ENCODE data around the gene FOXO3.
A peak's percentile ranks its signal among the peaks of the same experiment; 100 is the strongest.

Gene FOXO3

DNA sequence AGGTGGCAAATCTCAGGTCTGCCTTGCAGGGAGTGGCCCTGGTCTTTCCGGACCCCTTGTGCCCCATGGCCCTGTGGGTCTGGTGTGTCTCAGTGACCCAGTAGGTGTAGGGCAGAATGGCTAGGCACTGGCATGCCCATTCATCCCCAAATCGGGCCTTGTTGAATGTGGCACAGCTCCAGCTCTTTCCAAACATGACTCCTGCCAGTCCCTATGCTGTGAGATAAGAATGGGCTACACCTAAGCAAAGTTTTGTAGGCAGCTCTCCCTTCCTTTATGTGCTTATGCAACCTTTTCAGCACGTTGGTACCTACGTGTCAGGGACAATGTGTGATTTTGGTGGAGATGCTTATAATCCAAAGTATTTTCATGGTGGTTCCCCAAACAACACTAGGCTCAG, 33.9 kb downstream of the FOXO3 start:
- no peak for DNase-seq (ENCODE audit: low read depth)

DNA sequence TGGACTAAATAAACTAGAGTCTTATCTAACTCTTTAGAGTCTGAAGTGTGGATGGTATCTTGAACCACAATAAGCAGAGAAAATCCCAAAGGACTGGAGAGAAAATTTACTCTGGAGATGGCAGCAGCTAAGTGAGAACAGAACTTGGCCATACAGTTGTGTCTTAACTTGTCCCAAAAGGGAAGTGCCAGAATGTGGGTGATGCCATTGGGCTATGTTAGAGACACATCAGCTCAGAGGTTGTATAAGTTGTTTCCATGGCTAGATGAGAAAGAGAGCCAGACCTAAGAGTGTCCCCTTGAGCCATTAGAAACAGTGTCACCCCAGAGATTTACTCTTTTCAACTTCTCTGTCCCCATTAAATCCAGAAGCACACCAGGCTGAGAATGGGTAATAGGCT, 36.2 kb downstream of the FOXO3 start:
- no peak for DNase-seq (ENCODE audit: low read depth)

DNA sequence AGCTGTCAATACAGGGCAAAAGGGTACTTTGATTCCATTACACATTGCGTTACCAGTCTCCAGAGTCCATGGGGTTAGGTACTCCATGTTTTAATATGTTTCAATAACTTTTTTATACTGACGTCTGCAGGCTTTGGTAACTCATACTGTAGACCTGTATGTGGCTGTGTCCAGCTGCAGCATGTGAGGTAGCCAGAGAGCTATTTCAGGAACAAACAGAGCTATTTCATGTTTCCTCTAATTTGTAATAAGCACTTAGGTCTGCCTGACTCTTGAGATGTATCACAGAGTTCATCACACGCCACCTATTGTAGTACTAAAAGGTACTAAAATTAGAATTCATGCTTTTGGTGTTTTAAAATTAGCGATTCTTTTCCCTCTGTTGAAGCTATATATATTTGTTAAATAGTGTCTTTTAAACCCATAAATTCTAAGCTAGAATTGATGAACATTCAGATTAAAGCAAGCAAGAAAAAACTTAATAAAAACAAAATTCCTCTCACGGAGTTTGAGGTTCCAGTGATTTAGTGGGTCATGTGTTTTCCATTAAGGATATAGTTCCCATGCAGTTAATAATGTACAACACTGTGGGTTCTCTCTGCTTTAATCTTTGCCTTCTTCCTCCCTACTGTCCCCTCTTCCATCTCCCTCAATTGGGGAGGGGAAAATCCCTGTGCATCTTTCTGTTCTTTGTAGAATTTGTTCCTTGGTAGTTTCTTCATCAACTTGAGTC, 37.0 kb downstream of the FOXO3 start:
- no peak for DNase-seq (ENCODE audit: low read depth)

GRCh38 chr6:108598305-108598863, 37.7 kb downstream of the FOXO3 start:
- DNase-seq (ENCODE audit: low read depth) = no peak

DNA sequence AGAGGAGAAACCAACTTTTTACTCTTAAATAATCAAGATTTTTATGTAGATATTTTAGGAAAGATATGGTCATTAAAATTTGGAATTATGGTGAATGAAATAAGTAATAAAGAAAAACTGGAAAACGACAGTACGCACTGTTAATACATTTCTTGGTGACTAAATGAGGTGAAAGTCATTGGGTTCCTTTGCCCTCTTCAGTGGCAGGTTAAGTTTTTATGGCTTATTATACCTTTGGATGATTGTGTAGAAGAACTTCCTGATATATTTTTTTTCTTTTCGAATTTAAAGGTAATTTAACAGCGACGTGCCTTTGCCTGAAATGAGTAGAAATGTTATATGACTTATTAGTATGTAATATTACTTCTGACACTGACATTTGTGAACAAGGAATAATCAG, 43.4 kb downstream of the FOXO3 start:
- no peak for DNase-seq (ENCODE audit: low read depth)

- no peak for DNase-seq (ENCODE audit: low read depth)
These were observed 45.6 kb downstream of the FOXO3 start for GRCh38 chr6:108606250-108606690.

DNA sequence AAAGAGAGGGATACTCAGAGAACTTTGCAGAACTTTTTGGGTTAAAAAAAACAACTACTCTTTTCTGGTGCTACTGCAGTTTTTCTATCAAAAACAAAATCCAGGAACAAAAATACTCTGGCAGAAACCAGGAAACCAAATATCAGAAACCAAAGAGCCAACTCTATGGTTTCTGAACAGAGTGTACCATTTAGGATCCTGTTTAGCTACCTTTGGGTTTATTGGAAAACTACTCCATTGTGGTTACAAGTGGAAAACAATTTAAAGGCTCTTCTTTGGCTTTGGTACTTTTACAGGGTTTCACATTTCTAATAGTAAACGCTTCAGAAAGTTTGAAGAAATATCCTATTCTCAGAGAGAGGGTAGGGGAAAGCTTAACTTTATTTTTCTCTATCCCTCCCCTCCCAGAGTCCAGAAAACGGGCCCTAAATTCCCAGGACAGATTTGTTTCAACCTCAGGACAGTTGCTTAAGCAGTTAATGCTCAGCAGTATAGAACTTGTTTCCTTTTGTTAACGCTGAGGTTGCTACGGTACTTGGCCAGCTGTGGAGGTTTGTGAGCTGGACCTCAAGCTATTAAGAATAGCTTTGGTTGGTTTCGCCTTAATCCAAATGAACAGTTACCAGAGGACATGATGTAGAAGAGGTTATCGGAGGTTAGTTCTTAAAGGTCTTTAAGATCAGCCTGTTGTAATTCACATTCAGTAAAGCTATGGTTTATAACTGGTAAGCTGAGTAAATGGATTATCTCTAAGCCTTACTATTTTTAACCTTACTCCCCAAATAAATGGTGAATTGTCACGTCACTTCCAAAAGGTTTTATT, 47.9 kb downstream of the FOXO3 start:
- peak; percentile 39 for DNase-seq (ENCODE audit: low read depth)

- peak; percentile 55 for DNase-seq (ENCODE audit: low read depth)
These were observed 48.6 kb downstream of the FOXO3 start for GRCh38 chr6:108609276-108609769.

DNA sequence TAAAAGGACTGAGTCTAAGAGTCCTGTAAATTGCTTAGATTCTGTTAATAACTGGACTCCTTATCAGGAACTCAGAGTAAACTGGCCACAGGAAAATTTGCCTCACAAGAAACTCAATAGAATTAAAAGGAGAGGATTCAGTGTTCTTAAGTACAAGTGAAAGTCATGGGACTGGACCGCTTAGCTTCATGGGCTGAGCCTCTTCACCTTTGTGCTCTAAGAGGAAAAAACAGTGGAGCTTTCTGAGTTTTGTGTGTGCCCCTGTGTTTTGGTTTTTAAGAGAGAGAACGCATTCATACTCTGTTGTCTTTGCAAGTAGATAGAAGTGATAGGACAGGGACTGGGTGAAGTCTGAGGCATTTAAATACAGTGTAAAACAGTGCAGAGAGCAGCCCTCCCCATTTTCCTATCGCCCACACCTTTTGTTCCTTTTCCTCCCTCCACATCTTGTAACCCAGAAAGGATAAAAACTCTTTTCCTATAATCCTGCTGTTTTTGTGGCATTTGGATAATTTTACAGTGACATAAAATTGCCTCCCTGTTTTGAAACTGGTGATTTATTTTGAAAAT, 49.6 kb downstream of the FOXO3 start:
- DNase-seq (ENCODE audit: low read depth) = no peak

DNA sequence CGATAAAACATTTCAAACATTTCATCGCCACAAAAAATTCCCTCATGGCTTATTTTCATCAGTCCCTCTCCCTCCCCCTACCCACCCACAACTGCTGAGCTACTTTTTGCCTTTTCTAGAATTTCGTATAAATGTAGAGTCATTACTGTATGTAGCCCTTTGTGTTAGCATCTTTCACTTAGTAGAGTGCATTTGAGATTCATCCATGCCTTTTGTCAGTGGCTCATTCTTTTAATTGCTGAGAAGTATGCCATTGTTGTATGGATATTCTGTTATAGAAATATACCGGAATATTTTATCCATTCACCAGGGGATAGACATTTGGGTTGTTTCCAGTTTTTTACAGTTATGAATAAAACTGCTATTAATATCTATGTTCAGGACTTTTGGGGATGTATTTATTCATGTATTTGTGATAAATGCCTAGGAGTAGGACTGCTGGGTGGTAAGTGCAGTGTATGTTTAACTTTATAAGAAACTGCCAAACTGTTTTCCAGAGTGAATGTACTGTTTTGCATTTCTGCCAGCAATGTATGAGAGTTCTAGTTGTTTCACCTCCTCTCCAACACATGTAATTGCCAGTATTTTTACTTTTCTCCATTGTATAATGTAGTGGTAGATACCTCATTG, 50.4 kb downstream of the FOXO3 start:
- DNase-seq (ENCODE audit: low read depth) = no peak

- DNase-seq (ENCODE audit: low read depth) = no peak
These were observed 52.1 kb downstream of the FOXO3 start for GRCh38 chr6:108612852-108613251.

GRCh38 chr6:108616544-108616943, 55.8 kb downstream of the FOXO3 start:
- peak; percentile 59 for DNase-seq (ENCODE audit: low read depth)

DNA sequence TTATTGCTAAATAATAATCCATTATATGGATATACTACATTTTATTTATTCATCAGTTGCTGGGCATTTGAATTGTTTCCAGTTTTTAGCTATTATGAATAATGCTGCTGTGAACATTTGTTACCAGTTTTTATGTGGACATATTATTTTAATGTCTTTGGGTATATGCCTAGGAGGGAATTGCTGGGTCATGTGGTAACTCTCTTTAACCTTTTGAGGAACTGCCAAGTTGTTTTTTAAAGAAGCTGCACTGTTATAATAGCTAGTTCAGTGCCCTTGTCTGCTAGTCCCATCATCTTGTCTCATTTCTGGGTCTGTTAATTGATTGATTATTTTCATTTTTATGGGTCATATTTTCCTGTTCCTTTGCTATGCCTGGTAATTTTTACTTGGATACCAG, 56.3 kb downstream of the FOXO3 start:
- DNase-seq (ENCODE audit: low read depth) = peak; percentile 49

- no peak for DNase-seq (ENCODE audit: low read depth)
These were observed 58.0 kb downstream of the FOXO3 start for GRCh38 chr6:108618623-108619152.

DNA sequence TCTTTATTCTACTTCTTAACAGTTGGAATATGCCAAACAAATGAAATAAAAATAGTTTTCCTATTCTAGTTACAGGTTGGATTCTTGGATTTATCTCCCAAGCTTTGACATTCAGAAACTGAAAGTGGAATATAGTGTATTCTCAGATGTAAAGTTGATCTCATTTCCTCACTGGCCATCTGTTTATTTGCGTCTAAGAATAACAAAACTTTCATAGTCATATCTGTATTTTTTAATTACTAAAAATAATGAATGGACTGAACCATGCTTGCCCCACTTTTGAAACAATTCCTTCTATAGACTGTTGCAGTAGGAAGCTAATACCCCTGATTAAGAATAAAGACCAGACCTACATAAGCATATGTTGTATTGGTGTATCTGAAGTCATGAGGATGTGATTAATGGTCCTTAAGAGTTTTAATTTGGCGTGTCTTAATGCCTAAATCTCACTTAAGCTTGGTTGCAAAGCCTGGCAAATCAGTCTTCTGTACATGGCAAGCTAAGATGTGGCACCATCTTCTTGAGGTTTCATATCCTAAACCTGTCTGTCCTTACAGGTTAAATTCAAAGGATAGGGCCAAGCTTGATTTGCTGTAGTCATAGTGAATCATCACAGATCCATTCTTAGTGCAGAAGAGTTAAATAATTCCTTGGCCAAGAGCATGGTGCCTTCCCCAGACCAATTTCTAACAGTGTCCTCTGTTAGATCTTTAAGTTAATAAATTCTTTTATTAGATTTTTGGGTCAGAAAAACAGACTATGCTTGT, 58.9 kb downstream of the FOXO3 start:
- no peak for DNase-seq (ENCODE audit: low read depth)

GRCh38 chr6:108621117-108621516, 60.4 kb downstream of the FOXO3 start:
- peak; percentile 83 for DNase-seq (ENCODE audit: low read depth)

GRCh38 chr6:108622641-108623298, 62.1 kb downstream of the FOXO3 start:
- DNase-seq (ENCODE audit: low read depth) = peak; percentile 96

DNA sequence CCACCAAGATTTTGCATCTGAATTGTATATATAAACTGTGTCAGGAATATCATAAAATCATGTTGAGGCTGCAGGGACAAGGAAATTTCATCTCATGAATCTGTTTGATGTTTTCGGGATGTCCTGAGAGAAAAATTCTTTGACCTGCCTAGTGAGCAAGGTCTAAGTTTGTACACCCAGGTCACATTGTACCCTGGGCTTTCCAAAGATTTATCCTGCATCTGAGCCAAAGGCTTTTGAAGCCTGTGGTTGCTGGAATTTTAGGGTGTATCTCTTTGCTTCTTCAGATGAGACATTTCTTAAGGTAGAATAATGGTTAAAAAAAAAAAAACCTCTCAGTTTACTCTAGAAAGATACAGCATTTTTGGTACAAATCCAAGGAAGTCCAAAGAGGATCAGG, 63.3 kb downstream of the FOXO3 start:
- no peak for DNase-seq (ENCODE audit: low read depth)

DNA sequence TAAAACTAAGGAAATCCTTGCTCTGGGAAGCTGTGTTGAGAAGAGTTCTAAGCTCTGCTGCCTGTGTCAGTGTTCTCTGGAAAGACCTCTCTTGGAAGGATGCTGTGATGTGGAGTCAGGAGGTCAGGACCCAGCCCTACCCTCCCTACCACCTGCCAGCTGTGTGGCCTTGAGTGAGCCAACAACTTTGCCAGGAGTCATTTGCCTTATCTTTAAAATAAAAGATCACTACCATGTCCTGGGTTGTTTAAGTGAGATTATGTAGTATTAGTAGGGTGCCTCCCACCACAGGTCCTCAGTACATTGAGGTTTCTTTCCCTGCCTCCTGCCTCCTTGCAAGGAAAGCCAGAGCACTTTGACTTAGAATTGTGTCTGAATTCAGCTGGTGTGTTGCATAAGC, 64.9 kb downstream of the FOXO3 start:
- no peak for DNase-seq (ENCODE audit: low read depth)

- DNase-seq (ENCODE audit: low read depth) = no peak
These were observed 66.1 kb downstream of the FOXO3 start for GRCh38 chr6:108626777-108627176.
